Cerebellar nuclear complex (tissue), 1 donor: ENCODE measurements around the gene WNT3A.
A peak's percentile ranks its signal among the peaks of the same experiment; 100 is the strongest.

Experiments
- DNase-seq, 2 experiments: peaks; one replicate each; lab custom pipeline; 2025; lab: John Stamatoyannopoulos, UW

The WNT3A gene

DNA sequence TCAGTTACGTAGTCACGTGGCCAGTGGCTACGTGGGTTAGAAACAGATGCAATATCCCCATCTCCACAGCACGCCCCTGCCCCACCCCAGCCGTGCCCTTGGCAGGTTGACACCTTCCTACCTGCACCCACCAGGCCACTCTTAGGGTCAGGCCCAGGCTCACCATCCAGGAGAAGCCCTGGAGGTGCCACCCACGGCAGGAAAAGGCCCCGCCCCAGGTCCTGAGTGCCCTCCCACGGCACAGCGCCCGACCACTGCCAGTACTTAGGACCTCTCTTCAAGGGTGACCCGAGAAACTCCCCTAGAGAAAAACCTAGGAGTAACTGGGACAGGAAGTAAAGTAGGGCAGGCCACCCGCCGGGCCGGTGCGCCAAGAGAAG, 94.8 kb downstream of the WNT3A start:
- no peak for DNase-seq

GRCh38 chr1:228101994-228102790, 95.4 kb downstream of the WNT3A start:
- no peak for DNase-seq

GRCh38 chr1:228102791-228103620, 96.2 kb downstream of the WNT3A start, which contains the start of gene C1orf35:
TSS of gene C1orf35 (minus strand) at chr1:228103325. CDS start at chr1:228103227, 98 bp downstream.
- DNase-seq: peak in 1 of 2 experiments; percentile 19

DNA sequence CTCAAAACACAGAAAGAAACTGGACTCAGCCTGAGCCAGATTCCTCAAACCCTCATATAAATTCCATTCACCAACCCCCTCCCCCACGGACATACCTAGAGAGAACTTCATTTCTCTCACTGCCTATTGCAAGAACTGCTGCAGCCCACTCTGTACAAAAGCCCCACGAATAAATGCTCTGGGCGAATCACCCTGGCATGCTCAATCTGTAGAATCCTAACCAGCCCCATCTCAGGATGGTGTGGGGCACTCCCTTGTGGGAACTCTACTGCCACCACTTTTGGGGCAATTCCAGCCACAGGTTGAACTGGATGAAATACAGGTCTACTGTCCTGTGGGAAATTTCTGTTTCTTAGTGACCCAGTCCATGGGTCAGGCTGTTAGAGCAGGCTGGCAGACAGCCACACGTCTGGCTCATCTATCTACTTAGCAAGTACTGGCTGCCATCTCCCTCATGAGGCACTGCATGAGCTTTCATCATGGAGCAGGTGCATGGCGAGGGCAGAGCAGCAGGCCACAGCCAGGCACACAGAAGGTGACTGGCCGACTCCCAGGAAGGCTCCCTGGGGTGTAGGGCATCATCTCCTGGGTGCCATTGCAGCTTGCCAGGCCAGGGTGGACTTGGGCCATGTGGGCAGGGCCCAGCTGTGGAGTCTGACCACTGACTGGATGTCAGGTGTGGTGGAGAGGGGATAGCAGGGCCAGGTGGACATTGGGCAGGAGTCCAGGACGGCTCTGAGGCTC, 97.9 kb downstream of the WNT3A start:
- DNase-seq: no peak

- no peak for DNase-seq
Measured at GRCh38 chr1:228105270-228105995, 98.6 kb downstream of the WNT3A start.

- no peak for DNase-seq
Measured at GRCh38 chr1:228105996-228106799, 99.4 kb downstream of the WNT3A start.

DNA sequence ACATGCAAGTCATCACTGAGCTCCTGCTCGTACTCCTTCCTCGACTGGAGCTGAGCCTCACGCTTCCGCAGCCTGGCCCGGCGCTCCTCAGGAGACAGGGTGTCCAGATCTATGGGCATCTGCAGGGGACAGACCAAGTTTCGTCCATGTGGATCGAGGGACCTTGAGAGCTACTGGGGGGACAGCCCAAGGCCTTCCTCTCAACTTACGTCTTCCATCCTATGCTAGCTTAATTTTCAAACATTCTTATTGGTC, 99.9 kb downstream of the WNT3A start:
- no peak for DNase-seq

DNA sequence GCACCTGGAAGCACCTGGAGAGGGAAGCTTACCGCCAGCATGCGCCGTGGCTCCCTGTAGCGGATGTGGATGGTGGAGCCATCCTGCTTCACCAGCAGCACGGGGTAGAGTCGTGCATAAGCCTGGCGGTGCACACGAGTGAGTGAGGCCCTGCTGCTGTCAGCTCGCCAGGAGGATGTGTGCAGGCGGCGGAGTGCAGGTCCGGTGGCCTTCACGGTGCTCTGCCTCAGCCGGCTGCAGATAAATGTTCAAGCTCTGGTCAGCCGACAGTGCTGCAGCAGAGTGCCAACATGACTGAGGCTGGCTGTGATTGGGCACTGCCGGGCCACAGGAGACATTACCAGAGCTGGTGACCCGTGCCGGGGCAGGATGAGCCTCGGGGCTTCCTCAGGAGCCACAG, 100.8 kb downstream of the WNT3A start:
- DNase-seq: no peak

DNA sequence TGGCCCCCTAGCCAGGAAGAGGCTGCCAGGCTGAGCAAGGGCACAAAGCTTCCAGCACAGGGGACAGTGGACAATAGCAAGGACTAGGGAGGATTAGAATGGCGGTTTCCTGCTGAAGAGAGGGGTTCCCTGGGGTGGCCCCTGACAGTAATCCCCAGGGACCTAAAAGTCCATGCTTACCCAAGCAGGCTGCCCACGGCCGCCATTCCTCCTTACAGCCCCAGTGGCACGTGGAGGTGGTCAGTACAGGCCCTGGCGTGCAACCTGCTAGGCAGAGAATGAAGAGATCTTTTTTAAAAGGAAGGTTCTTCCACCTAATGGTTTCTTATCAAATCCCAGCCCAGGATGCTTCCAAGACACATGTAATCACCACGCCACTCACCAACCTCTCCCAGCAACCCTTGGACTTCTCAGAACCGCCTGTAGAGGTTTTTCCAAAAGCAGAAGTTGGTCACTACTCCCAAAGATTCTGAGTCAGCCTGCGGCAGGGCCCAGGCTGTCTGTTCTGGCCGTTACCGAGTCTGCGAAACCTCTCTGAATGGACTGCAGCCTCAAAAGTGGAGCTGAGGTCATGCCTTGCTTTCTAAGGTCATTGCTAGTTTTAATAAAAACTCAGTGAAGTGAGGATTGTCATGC, 101.4 kb downstream of the WNT3A start:
- no peak for DNase-seq

DNA sequence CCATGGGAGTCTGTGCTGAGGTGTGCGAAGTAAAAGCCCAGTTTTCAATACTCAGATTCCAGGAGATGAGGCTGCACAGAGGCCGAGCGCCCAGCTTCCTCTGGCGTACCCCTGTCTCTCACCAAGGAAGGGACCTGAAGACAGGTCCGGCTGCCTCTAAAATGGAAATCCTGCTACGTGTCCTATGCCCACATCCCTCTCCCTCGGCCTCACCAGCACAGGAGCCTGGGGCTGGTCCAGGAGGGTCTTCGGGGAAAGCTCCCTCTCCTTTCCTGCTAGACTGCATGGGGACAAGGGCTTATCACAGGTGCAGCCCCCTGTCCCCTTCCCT, 101.9 kb downstream of the WNT3A start:
- DNase-seq: no peak

- DNase-seq: peak; percentile 96
Measured at GRCh38 chr1:228109073-228109961, 102.5 kb downstream of the WNT3A start, which contains the start of gene MRPL55. TSS of gene MRPL55 (minus strand) at chr1:228109299. CDS start at chr1:228108260, 1,039 bp downstream.

GRCh38 chr1:228109962-228110488, 103.2 kb downstream of the WNT3A start:
- no peak for DNase-seq

GRCh38 chr1:228110556-228110955, 103.8 kb downstream of the WNT3A start:
- DNase-seq: no peak
